Stimulated activated CD8-positive, alpha-beta memory T cell treated with anti-CD3 and anti-CD28 coated beads, Interleukin-12 subunit alpha, Interleukin-12 subunit beta, amount 100 ng/mL, for 1 hour (primary cell): ENCODE measurements around the gene KCNC1.

Experiments
- DNase-seq: peaks from one replicate; pipeline ENCODE4 v3.0.0-alpha.2; 2020; ENCODE audit warnings: low read depth

The KCNC1 gene

GRCh38 chr11:17793642-17794170, 59.1 kb downstream of the KCNC1 start:
- no peak for DNase-seq

- no peak for DNase-seq
Measured at GRCh38 chr11:17794981-17795380, 60.4 kb downstream of the KCNC1 start.

GRCh38 chr11:17796154-17796553, 61.6 kb downstream of the KCNC1 start:
- DNase-seq: no peak

- DNase-seq: no peak
Measured at GRCh38 chr11:17798253-17798652, 63.7 kb downstream of the KCNC1 start.

GRCh38 chr11:17798716-17799115, 64.1 kb downstream of the KCNC1 start:
- no peak for DNase-seq

- no peak for DNase-seq
Measured at GRCh38 chr11:17799147-17799546, 64.6 kb downstream of the KCNC1 start.

- DNase-seq: no peak
Measured at GRCh38 chr11:17801166-17801565, 66.6 kb downstream of the KCNC1 start.

GRCh38 chr11:17802491-17802890, 67.9 kb downstream of the KCNC1 start:
- DNase-seq: no peak

GRCh38 chr11:17803754-17804334, 69.3 kb downstream of the KCNC1 start:
- DNase-seq: no peak

GRCh38 chr11:17805043-17805442, 70.5 kb downstream of the KCNC1 start:
- DNase-seq: no peak

GRCh38 chr11:17805873-17806272, 71.3 kb downstream of the KCNC1 start:
- DNase-seq: no peak

GRCh38 chr11:17807034-17807433, 72.5 kb downstream of the KCNC1 start:
- no peak for DNase-seq

- no peak for DNase-seq
Measured at GRCh38 chr11:17810041-17810440, 75.5 kb downstream of the KCNC1 start.

GRCh38 chr11:17810746-17811145, 76.2 kb downstream of the KCNC1 start:
- no peak for DNase-seq

GRCh38 chr11:17811352-17811751, 76.8 kb downstream of the KCNC1 start:
- DNase-seq: no peak

- DNase-seq: no peak
Measured at GRCh38 chr11:17812091-17812864, 77.7 kb downstream of the KCNC1 start.

- DNase-seq: no peak
Measured at GRCh38 chr11:17812865-17813187, 78.2 kb downstream of the KCNC1 start.

GRCh38 chr11:17813391-17814059, 78.9 kb downstream of the KCNC1 start:
- DNase-seq: no peak

GRCh38 chr11:17814546-17814945, 80.0 kb downstream of the KCNC1 start:
- no peak for DNase-seq

GRCh38 chr11:17816232-17816931, 81.8 kb downstream of the KCNC1 start:
- DNase-seq: no peak

GRCh38 chr11:17821648-17822400, 87.2 kb downstream of the KCNC1 start:
- DNase-seq: no peak

GRCh38 chr11:17822401-17822781, 87.8 kb downstream of the KCNC1 start:
- DNase-seq: no peak
